ENCODE data around the gene SBDS.

- no peak for TF ChIP-seq EZH2 (IDR thresholded peaks at IDR 0.05; ENCODE audit: borderline replicate concordance)
- no peak for TF ChIP-seq CTCF (IDR thresholded peaks at IDR 0.05; ENCODE audit: poor library complexity)
- no peak for TF ChIP-seq EZH2phosphoT487 (IDR thresholded peaks at IDR 0.05; ENCODE audit: low read depth, severe bottlenecking, unreplicated experiment)
Measured at GRCh38 chr7:67022511-67022910, 27.1 kb upstream of the SBDS start.

Measured in hepatocyte (in vitro differentiated cells).